Gastrocnemius medialis (tissue), 4 donors: ENCODE measurements around the gene TDRD3. TPM values are rescaled to one million over a fixed set of nuclear protein-coding genes. Genes with fewer than 3 reads are reported as not detected.

ENCODE experiments used
- ATAC-seq, 2 donors: fragments of 150-250 bp; one replicate each; pipeline ENCODE4 v1.9.1; 2016
- DNase-seq, 2 donors: peaks; one replicate each; pipeline ENCODE4 v3.0.0-alpha.2; 2019
- H3K27ac ChIP-seq, 4 donors: fragments of 200-600 bp; sonication (generic); 1 replicate in 1 of 4; 2 replicates in 3 of 4; pipeline ENCODE4 v1.5.1; 2016 to 2018; ENCODE audit warnings: mild to moderate bottlenecking in 2 of 4, moderate library complexity in 1 of 4
- H3K27me3 ChIP-seq, 3 donors: fragments of 200-600 bp; sonication (generic) in 2 of 3; 1 replicate in 1 of 3; 2 replicates in 2 of 3; pipeline versions ENCODE4 v1.5.1 to v1.6.0; 2016 to 2019; ENCODE audit warnings: mild to moderate bottlenecking in 1 of 3, moderate library complexity in 1 of 3
- H3K36me3 ChIP-seq, 2 donors: fragments of 200-600 bp; sonication (generic) in 1 of 2; one replicate each; pipeline ENCODE4 v1.5.1; 2017 to 2018
- H3K4me1 ChIP-seq, 2 donors: fragments of 200-600 bp; sonication (generic) in 1 of 2; one replicate each; pipeline ENCODE4 v1.5.1; 2016 to 2017; ENCODE audit warnings: mild to moderate bottlenecking in 2 of 2
- H3K4me3 ChIP-seq, 4 donors: fragments of 200-600 bp; sonication (generic) in 3 of 4; 1 replicate in 1 of 4; 2 replicates in 3 of 4; pipeline ENCODE4 v1.5.1; 2016 to 2019; ENCODE audit warnings: mild to moderate bottlenecking in 2 of 4
- H3K9me3 ChIP-seq, 3 donors: fragments of 200-600 bp; sonication (generic) in 2 of 3; 1 replicate in 1 of 3; 2 replicates in 2 of 3; pipeline ENCODE4 v1.5.1; 2016 to 2019
- CTCF ChIP-seq, 5 experiments: fragments of 450-650 bp in 3 of 5; fragments of 200-600 bp in 2 of 5; sonication (generic) in 2 of 5; IDR thresholded peaks in 4 of 5; conservative IDR thresholded peaks in 1 of 5; 1 replicate in 4 of 5; 2 replicates in 1 of 5; pipeline ENCODE4 v1.5.1; 2016 to 2019; ENCODE audit warnings: antibody characterized with exemption in 5 of 5, mild to moderate bottlenecking in 3 of 5, moderate library complexity in 3 of 5
- POLR2A ChIP-seq, 2 donors: fragments of 450-650 bp; IDR thresholded peaks; one replicate each; pipeline ENCODE4 v1.6.1; 2017; ENCODE audit warnings: antibody characterized with exemption in 2 of 2, mild to moderate bottlenecking in 2 of 2, moderate library complexity in 2 of 2
- in situ Hi-C, 4 donors: fragments of 200-750 bp; cut with MboI; loops; one replicate each; pipeline versions ENCODE4 v1.15.0 to v1.8.0; 2017; ENCODE audit warnings: low sequenced_read_pairs in 4 of 4
- intact Hi-C: fragments of 100-400 bp; cut with DNase I; formaldehyde crosslinking; loops from one replicate; pipeline ENCODE4 v1.15.1; 2023; ENCODE audit warnings: low total_unique reads
- total RNA-seq, 4 donors: library from RNA; depleted of rRNA; stranded (reverse); fragments of >200 nt; gene quantifications; one replicate each; pipeline versions ENCODE4 v1.1.0 to v1.2.3, GENCODE V29; 2016

TDRD3 gene
- total RNA-seq, 4 donors from 2014 or later, result 13.1 to 37.8 (median 17.7) TPM

- Histone ChIP-seq H3K27me3 (no peaks in the 10 kb centered on the region), H3K36me3 (no peaks in the 10 kb centered on the region), H3K9me3 (no peaks in the 10 kb centered on the region), H3K27ac (no peak overlapping the region), H3K4me3 (no peak overlapping the region), H3K4me1 (no peaks in the 10 kb centered on the region)
- DNase-seq, result no peak
- TF ChIP-seq POLR2A (IDR thresholded peaks at IDR 0.05) (no peak), CTCF (IDR thresholded peaks at IDR 0.05 in 4 of 5, conservative IDR thresholded peaks at IDR 0.05 in 1 of 5) (no peak)
- intact Hi-C loops (loop anchor here (5.0 kb wide), 2 partner anchors 36 to 1041 kb away; partner anchors contain the start of gene TDRD3), in situ Hi-C loops (loop anchor here in 2 of 4 donors (25.0 kb wide), 2 partner anchors 271 to 746 kb away; partner anchors contain the start of gene DIAPH3 (in 1 of the 2))
- no peak for ATAC-seq
Observed at GRCh38 chr13:60433505-60433904, 36.5 kb downstream of the TDRD3 start.

GRCh38 chr13:60435762-60436374 lies 38.8 kb downstream of the TDRD3 start:
- in situ Hi-C loops (loop anchor here in 2 of 4 donors (25.0 kb wide), 2 partner anchors 274 to 749 kb away; partner anchors contain the start of gene DIAPH3 (in 1 of the 2)), intact Hi-C loops (no loop called here)
- H3K4me3 ChIP-seq, result no peak overlapping the region
- no peaks in the 10 kb centered on the region for H3K36me3 ChIP-seq
- ATAC-seq (no peak), DNase-seq (no peak)
- no peak overlapping the region for H3K27ac ChIP-seq
- no peak for TF ChIP-seq POLR2A (IDR thresholded peaks at IDR 0.05)
- TF ChIP-seq CTCF (IDR thresholded peaks at IDR 0.05 in 4 of 5, conservative IDR thresholded peaks at IDR 0.05 in 1 of 5), result no peak
- H3K4me1 ChIP-seq, result no peaks in the 10 kb centered on the region
- H3K9me3 ChIP-seq, result no peaks in the 10 kb centered on the region
- H3K27me3 ChIP-seq, result no peaks in the 10 kb centered on the region

- Histone ChIP-seq H3K36me3 (no peaks in the 10 kb centered on the region), H3K9me3 (no peaks in the 10 kb centered on the region), H3K4me3 (no peak overlapping the region), H3K4me1 (peaks cover 3 to 10% of the 10 kb centered on the region in 2 donors), H3K27me3 (no peaks in the 10 kb centered on the region), H3K27ac (no peak overlapping the region)
- ATAC-seq, result no peak
- TF ChIP-seq POLR2A (IDR thresholded peaks at IDR 0.05), result no peak
- TF ChIP-seq CTCF (IDR thresholded peaks at IDR 0.05 in 4 of 5, conservative IDR thresholded peaks at IDR 0.05 in 1 of 5), result no peak
- in situ Hi-C loops, result loop anchor here in 2 of 4 donors (25.0 kb wide), 2 partner anchors 277 to 752 kb away; partner anchors contain the start of gene DIAPH3 (in 1 of the 2)
- DNase-seq, result no peak
- intact Hi-C loops, result no loop called here
Observed at GRCh38 chr13:60439201-60439600, 42.2 kb downstream of the TDRD3 start.

GRCh38 chr13:60441761-60442160 lies 44.7 kb downstream of the TDRD3 start:
- Histone ChIP-seq H3K36me3 (no peaks in the 10 kb centered on the region), H3K27me3 (no peaks in the 10 kb centered on the region), H3K4me3 (no peak overlapping the region), H3K4me1 (peaks cover 3 to 10% of the 10 kb centered on the region in 2 donors), H3K27ac (no peak overlapping the region), H3K9me3 (no peaks in the 10 kb centered on the region)
- in situ Hi-C loops, result loop anchor here in 2 of 4 donors (25.0 kb wide), 2 partner anchors 279 to 754 kb away; partner anchors contain the start of gene DIAPH3 (in 1 of the 2)
- DNase-seq (no peak), ATAC-seq (no peak)
- TF ChIP-seq CTCF (IDR thresholded peaks at IDR 0.05 in 4 of 5, conservative IDR thresholded peaks at IDR 0.05 in 1 of 5), result no peak
- intact Hi-C loops, result no loop called here
